Measurements from ENCODE around the gene PHC2.
"Not testable (repeated sequence)": the region's sequence is repeated elsewhere in the genome, so short reads cannot be mapped to it uniquely, and the experiment has no call there.

Gene PHC2

DNA sequence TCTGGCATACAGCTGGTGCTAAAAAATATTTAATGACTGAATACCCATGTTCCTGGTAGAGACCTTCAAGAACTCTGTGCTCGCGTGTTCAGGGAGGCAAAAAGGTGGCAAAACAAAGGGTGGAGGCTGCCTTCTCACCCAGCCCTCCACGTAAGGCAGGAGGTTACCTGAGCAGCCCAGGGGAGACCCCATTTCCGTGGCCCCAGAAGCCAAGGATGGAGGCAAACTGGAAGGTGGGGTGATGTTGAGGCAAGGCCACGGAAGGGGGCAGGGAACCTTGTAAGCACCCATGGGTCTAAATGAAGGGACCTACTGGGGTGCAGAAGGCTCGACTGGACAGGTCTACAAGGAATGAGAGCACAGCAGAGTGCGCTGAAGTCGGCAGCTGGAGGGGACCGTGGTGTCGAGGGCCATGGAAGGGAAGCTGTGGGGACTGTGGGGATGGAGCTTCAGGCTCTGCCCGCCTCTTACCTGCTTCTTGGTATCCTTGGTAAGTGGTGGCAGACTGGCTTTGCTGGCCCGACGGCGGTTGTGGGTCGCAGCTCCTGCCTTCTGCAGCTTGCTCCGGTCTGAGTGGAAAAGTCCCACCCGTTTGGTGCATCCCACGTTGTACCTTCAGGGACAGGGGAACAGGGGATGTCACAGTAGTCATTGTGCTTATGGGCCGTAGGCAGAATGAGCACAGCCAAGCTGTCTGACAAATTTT is 101.1 kb downstream of the PHC2 start:
- no peak for DNase-seq

DNA sequence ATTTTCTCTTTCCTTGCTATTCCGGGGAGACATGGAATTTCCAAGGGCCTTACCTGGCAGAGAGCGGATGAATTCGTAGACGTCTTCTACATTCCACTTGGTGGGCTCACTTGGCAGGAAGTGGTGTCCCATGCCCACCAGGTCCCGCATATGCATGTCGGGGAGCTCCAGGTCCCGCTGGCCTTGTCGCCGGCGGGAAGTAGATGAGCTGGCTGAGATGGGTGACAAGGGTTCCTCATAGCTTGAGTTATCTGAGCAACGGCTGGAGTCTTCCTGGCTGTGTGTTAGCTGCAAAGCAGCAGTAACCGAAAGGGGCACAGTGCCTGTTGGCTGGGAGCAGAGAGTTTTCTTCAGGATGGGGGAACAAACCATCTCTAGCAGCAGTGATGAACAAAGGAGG is 102.1 kb downstream of the PHC2 start:
- DNase-seq = no peak

DNA sequence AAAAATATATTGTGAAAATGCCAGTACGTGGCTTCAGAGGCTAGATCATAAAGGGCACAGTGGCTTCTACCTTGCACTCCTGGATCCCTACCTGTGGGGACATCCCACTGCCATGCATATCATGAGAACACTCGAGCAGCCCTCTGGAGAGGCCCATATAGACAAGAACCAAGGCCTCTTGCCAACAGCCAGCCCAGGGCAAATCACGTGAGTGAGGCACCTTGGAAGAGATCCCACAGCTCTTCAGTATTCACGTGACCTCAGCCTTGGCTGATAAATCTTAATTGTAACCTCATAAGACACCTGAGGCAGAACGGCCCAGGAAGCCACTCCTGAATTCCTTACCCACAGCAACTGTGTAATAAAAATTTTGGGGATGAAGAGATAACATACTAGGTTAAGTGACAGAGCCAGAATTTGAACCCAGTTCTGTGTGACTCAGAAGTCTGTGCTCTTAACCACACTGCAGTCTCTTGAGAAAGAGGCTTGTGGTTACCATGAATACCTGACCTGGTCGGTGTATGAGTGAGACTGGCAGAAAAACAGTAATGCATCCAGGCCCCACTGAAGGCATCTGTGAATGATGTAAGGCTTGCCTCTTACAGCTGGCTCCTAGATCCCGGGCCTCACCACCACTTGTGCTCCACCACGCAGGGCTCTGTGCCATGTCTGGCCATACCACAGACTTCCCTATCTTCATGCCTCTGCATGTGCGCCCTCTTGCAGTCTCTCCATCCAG is 103.1 kb downstream of the PHC2 start:
- no peak for DNase-seq

DNA sequence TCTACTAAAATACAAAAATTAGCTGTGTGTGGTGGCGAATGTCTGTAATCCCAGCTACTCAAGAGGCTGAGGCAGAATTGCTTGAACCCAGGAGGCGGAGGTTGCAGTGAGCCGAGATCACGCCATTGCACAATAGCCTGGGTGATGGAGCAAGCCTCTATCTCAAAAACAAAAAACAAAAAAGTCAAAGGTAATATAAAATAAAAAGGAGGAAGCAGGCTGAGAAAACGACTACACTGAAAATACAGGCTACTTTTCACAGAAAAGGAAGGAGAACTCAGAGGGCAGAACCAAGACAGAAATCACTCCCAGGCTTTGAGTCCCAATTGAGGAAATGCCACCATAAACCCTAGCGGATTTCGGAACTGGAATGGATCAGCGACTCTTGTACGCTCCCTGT is 104.1 kb downstream of the PHC2 start:
- no peak for DNase-seq

DNA sequence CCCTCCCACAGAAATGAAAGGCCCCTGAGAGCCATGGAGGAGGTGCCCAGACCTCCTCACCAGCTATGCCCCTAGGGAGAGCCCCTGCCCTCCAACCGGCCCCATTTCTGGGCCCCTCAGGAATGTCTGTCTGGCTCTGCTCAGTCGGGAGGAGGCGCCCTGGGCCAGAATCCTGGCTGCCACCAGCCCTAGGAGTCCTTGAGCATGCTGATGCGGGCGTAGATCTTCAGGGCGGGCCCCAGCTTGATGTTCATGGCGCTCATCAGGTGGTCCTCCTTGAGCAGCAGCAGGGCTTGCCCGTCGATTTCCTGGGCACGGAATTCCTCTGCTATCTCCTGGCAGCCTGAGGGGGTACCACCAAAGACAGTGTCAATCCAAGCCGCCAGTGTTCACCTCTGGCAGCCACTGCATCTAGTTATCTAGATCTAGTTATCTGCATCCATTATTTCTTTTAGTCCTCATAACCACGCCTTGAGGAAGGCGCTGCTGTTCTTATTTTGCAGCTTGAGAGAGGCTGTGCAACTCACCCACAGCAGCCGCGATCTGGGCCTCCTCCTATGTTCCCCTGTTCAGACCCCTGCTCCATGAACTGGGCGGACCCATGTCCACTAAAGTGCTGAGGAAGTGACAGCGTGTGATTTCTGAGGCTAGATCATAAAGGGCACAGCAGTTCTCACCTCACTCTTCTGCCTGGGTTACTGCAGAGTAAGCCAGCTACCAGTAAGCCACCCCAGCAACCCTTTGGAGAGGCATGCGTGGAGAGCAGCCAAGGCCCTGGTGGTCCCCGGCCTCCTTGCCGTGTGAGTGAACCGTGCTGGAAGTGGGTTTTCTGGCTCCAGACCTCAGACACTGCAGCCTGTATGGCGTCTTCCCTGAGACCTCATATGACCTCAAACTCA is 106.0 kb downstream of the PHC2 start:
- DNase-seq = no peak

DNA sequence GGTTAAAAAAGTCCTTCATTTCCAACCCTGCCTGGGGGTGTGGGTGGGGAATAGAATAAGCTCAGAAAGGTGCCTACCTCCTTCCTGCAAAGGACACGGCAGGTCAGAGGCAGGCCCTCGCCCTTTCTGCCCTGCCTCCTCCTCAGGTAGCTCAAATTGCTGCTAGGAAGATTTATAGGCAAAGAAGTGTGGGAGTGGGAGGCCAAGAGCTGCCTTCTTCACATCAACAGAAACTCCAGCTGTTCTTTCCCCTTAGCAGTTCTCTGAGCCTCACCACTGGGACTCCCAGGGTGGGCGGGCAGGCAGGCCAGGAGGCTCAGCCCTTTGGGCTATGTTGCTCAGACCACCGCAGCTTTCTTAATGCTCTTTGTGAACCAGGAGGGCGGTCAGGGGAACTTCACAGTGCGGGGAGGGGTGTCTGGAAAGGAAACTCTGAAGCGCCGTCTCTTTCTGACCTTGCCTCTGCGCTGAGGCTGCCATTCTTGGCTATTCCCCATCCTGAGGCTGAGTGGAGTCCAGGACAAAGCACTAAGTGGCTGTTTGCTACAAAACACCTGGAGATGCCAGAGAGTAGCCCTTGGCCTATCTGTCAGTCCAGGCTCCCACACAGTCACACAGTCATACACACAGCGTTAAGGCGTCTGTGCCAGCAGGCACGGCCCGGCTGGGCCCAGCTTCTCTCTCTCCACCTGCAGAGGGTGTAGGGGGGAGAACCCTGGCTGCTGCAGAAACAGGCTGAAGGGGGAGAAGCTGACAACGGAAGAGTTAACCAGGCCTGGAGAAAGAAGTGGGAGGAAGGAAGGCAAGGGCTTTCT is 107.0 kb downstream of the PHC2 start:
- DNase-seq = no peak

DNA sequence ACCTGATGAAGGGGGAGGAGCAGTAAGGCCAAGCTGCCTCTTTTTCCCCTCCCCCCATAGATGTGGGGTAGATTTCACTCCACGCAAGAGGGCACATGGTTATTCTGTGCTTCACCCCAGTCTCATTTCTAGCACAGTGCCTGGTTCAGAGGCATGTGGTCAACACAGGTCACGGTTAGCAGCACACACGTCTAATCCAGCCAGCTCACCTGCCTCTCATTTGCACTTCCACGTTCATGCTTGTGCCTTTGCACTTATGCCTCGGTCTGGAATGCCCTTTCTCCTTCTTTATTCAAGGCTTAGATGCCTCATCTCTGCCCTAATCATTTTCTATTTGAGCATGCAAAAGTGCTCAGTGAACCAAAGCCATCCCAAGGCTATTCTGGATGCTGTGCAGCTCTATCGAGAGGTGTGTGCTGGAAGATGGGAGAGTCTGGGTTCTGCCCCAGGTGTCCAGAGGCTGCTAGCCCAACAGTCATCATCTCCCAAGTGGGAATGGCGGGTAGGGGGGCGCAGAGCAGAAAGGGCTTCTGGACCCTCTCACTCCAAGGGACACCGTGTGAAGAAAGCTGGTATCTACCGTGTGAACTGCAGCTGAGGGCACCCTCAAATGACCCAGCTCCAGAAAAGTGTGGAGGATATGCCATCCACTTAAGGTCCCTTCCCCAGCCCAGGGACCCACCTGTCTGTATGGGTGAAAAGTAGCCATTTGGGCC is 107.9 kb downstream of the PHC2 start:
- DNase-seq = no peak

DNA sequence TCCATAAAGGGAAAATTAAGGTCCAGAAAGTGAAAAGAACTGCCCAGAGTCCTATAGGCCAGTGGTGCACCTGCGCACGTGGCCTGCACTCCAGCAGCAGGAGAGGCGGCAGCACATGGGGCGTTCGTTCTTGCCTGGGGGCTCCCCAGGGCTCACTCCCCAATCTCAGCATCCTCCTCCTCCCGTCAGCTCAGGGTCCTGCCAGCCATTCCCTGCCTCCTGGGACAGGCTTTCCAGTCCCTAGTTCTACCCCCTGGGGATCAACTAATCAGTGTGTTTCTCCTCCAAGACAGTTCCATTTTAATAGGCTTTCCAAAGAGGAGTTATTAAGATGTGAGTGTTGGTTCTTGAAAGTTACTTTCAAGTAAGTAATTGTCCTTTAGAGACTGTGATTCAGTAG is 108.8 kb downstream of the PHC2 start:
- DNase-seq = no peak

DNA sequence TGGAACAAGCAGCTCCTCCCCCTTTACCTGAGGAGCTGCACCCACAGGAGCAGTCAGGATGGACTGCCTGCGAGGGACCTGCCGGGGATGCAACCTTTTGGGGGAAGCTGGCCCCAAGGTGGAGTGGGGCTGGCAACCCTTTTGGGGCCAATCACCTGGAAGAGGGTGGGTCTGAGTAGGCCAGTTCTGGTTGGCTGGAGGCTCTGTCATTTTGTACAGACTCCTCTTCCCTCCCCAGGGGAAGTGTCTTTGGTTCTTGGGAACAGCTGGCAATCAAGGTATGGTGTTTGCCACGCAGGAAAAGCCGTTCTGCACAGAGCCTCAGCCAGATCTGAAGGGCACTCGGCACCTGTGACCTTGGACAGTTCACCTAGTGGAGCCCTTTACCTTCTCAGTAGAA is 109.7 kb downstream of the PHC2 start:
- no peak for DNase-seq

DNA sequence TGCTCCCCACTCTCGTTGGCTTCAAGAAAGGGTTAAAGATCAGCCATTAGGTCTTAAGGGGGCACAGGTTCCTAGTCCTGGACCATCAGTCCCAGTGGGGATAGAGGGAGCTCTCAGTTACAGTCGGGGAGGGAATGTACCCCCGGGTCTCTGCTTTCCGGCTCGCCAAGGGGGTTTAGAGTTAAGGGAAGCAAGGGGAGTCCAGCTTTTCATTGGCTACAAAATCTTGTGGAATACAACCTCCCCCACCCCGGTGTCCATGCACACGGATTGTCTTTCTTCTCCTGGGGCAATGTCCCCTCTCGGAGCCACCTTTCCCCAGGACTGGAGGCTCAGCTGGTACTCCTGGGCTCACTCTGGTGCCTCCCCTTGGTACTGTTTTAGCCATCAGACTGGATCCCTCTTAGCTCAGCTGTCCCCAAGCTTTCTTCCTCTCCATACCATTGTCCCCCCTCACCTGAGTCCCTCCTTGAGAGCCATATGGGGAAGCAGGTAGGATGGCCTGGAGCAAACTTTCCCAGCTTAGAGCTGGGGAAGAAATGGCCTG is 110.2 kb downstream of the PHC2 start, which contains the start of gene A3GALT2:
A3GALT2 (minus strand) TSS at position 480 of the 547 bp plus-strand sequence; CDS start at position 480, 0 bp downstream.
- no peak for DNase-seq

DNA sequence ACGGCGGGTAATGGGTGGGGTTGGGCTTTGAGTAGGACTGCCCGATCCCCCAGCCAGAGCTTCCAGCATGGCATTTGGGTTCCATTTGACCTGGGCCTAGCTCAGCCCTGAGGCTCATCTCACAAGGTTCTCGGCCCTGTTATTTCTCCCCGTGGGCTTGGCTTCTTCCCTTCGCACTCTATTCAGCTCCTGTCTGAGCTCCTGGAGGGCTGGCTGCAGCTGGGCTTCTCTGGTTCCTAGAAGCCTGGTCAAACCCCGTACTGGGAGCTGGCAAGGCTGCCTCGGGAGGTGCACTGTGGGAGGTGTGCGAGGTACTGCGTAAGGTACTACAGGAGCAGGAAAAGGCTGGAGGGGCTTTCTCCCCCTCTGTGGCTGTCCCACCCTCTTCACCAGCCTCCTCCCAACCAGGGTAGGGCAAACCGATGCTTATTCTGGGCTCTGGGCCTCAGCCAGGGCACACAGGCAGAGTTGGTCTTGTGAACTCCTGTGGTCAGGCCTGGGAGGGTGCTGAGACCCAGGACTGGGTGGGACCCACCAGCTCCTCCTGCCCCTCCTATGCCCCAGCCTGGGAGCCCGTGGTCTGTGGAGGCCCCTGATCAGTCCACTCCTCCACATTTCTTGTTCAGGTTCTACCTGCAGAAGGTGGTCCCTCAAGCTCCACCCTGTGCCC is 110.8 kb downstream of the PHC2 start:
- no peak for DNase-seq

DNA sequence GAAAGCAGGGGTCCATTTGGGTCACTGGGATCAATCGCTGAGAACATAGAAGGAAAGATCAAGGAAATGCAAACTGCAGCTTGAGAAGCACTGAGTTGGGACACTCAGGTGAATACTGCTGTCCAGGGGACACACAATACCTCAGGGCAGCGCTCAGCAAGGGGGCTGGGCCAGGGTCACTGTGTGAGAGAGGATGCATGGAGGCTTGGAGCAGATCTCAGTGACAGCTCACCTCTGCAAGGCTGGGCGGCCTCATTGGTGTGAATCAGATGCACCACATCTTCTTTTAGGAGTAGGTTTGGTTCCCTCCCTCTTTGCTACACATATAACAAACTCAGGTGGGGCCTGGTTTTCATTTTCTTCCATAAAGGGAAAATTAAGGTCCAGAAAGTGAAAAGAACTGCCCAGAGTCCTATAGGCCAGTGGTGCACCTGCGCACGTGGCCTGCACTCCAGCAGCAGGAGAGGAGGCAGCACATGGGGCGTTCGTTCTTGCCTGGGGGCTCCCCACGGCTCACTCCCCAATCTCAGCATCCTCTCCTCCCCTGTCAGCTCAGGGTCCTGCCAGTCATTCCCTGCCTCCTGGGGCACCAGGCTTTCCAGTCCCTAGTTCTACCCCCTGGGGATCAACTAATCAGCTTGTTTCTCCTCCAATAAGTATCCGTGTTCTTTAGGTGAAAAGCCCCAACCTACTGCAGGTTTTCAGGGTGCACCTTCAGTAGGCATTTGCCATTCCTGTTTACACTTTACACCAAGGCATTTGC is 111.5 kb downstream of the PHC2 start:
- no peak for DNase-seq

DNA sequence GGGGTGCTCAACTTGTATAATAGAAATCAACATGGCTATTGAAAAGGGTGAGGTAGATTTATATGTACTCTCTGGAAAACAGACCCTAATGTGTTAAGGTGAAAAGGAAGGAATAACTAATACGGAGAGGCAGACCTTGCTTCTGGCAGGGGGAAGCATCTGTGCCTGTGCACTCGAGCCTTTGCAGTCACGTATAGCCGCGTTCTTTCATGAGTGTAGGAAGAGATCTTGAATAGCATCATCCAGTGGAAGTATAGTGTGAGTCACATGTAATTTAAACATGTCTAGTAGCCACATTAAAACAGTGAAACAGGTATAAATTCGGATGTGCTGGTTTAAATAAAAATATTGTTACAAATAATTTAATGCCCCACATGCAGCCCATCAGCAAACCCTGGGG is 112.9 kb downstream of the PHC2 start:
- DNase-seq = no peak

DNA sequence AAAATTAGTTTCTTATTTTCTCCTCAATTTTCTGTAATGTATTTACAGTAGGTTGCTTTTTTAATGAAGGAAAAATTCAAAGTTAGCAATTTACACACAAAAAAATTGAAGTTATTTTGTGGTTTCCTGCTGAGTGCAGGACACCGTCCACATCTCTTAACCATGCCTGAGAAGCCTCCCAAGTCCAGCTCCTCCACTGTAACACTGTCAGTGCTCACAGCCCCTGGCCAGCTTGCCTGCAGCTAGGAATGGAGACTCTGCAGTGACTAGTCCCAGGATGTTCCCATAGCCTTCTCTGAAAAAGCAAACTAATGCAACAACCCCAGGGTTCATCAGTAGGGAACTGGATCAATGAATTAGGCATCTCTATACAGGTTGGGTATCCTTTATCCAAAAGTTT is 113.5 kb downstream of the PHC2 start:
- DNase-seq = no peak

DNA sequence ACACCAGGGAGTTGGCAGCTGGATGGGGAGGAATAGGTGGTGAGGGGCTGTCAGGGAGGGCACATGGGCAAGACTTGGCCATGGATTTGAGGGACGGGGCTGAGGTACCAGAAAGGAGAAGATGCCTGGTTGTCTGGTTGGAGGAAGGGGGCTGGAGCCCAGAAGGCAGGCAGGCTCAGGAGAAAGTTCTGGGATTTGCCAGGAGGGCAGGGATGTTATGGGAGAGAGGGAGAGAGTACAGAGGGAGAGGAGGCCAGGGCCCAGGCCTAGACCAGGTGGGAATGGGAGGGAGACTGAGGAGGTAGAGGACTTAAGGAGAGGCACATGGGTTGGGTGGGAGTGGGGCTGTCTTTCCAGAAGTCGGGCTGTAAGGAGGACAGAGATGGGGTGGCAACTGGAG is 114.3 kb downstream of the PHC2 start:
- DNase-seq = no peak

DNA sequence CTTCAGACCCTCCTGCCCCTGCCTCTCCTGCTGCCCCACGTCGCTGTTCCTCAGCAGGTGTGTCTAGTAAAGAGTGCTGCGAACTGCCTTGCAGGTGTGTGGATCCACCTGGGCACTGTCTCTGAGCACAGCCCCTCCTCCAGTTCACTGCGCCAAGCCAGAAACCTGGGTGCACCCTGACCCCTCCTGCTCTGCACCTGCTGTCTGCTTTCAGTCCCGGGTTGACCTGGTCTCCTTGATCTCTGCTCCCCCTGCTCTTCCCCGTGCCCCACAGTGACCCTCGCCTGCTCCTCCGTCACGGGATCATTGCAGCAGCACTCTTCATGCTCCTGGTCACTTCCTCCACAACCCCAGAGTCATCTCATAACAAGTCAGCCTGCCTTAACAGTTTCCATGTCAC is 116.5 kb downstream of the PHC2 start:
- DNase-seq = no peak

DNA sequence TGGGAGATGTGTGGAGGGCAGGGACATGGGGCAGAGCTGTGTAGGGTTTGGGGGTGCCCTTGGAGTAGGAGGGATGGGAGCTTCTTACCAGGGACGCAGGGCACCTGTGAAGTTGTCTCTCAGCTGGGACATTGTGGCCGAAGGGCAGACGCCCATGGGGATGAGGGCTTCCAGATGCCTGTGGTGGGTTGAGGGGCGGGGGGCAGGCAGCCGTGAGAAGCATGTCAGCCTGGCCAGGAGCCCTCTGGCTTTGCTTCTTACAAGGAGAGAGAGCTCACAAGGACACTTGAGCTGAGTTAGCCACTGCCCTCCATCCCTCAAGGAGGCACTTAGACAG is 118.5 kb downstream of the PHC2 start:
- no peak for DNase-seq

DNA sequence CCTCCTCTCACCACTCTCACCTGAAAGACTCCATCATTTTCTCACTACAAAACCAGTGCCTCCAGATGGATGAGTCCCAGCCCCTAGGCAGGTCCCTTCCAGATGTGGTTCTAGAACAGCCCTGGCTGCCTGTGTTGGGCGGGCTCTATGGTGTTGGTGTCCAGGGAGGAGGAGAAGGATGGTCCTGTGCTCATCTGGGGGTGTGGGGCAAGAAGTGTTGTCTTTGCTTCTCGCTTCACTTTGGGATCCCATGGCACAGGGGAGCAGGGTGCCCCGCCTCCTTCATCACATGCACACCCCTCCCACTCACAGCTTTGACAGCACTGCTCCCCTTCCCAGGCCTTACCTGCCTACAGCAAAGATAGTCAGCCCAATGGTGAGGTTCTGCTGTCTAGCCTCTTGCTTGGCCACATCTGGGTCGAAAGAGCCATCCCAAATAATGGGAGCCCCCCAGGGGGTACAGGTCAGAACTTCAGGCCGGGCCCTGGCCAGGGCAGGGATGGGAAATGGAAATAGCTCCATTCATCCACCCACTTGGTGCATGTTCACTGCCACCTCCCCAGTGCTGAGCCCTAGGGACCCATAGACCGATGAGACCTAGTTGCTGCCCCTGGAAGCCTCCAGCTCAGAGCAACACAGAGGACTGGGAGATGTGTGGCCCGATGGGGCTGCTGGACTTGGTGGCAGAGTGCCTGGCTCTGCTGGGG is 119.0 kb downstream of the PHC2 start:
- no peak for DNase-seq

DNA sequence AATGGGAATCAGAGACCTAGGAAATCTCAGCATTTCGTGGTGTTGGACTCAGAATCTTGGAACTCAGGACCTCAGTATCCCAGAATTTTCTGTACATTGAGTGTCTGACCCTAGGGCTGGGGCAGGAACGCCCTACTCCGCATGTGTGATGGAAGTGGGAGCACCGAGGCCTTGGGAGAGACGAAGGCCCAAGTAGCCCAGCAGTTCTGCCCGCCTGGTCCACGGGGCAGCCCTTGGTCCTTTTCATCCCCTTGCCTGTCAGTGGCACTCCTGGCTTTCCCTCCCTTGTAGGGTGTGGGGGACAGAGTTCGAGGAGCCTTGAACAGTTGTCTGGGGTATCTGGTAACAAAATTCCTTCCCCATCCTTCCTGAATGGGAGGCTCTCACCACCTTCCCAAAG is 120.2 kb downstream of the PHC2 start:
- no peak for DNase-seq

DNA sequence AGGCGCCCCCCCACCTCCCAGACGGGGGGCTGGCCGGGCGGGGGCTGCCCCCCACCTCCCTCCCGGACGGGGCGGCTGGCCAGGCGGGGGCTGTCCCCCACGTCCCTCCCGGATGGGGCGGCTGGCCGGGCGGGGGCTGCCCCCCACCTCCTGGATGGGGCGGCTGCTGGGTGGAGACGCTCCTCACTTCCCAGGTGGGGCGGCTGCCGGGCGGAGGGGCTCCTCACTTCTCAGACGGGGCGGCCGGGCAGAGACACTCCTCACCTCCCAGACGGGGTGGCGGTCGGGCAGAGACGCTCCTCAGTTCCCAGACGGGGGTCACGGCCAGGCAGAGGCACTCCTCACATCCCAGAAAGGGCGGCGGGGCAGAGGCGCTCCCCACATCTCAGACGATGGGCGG is 121.5 kb downstream of the PHC2 start:
- not testable (repeated sequence) for DNase-seq
